ENCODE data around the gene KIF26B.

- TF ChIP-seq CTCF (conservative IDR thresholded peaks at IDR 0.05; ENCODE audit: low read length): no peak
- TF ChIP-seq EZH2phosphoT487 (IDR thresholded peaks at IDR 0.05; ENCODE audit: borderline replicate concordance, low read depth, low read length): no peak
Observed at GRCh38 chr1:245270972-245271371, 116.2 kb downstream of the KIF26B start.

Data from OCI-LY7 (cell line).